IMR-90 (cell line): ENCODE data around the gene PRLR. TPM values are rescaled to one million over a fixed set of nuclear protein-coding genes. Genes with fewer than 3 reads are reported as not detected.

ENCODE experiments used
- ATAC-seq: fragments of 200-7000 bp; cut with Tn5 transposase; 2 replicates; pipeline ENCODE4 v1.9.1; 2020; ENCODE audit warnings: low read depth, mild to moderate bottlenecking, moderate library complexity
- BruUV-seq: library from RNA; stranded (reverse); fragments of 400-500 nt; replicated peaks from 2 replicates; lab custom pipeline; 2021; lab: Mats Ljungman, UMichigan
- CTCF ChIA-PET: fragments of 300-600 bp; formaldehyde crosslinking; extraction: SDS; loops from one replicate; lab custom pipeline; 2021; ENCODE audit warnings: antibody characterized with exemption; lab: Yijun Ruan, JAX
- POLR2A ChIA-PET: fragments of 300-600 bp; sonication (Branson Sonifier 250); formaldehyde crosslinking; loops from one replicate; lab custom pipeline; 2022; ENCODE audit warnings: antibody characterized with exemption; ENCODE audit not compliant: unreplicated experiment; lab: Charles Lee
- DNase-seq: peaks from one replicate; pipeline ENCODE4 v3.0.0; 2013
- H2AFZ ChIP-seq: replicated peaks from 2 replicates; pipeline ENCODE3; 2013; ENCODE audit warnings: low read length, mild to moderate bottlenecking; ENCODE audit not compliant: poor library complexity
- H2AK5ac ChIP-seq: 2 replicates; pipeline ENCODE4 v1.6.1; 2013; ENCODE audit warnings: low read depth, low read length, inconsistent platforms
- H2AK9ac ChIP-seq: replicated peaks from 2 replicates; pipeline ENCODE3; 2013; ENCODE audit warnings: mild to moderate bottlenecking, low read depth, low read length, moderate library complexity; ENCODE audit not compliant: poor library complexity
- H2BK120ac ChIP-seq: 2 replicates; pipeline ENCODE4 v1.6.1; 2013; ENCODE audit warnings: low read depth, low read length, inconsistent platforms
- H2BK15ac ChIP-seq: 3 replicates; pipeline ENCODE4 v1.6.1; 2013; ENCODE audit warnings: low read depth, low read length, inconsistent platforms
- H2BK20ac ChIP-seq: 2 replicates; pipeline ENCODE4 v1.6.1; 2013; ENCODE audit warnings: low read depth, mild to moderate bottlenecking, inconsistent platforms, low read length, moderate library complexity
- H2BK5ac ChIP-seq: 2 replicates; pipeline ENCODE4 v1.6.1; 2013; ENCODE audit warnings: mild to moderate bottlenecking, low read depth, low read length, inconsistent platforms; ENCODE audit not compliant: poor library complexity, severe bottlenecking
- H3K14ac ChIP-seq: replicated peaks from 2 replicates; pipeline ENCODE4 v1.6.1; 2013; ENCODE audit warnings: low read depth, low read length, inconsistent platforms
- H3K18ac ChIP-seq: 2 replicates; pipeline ENCODE4 v1.6.1; 2013; ENCODE audit warnings: low read depth, low read length, control low read depth
- H3K23ac ChIP-seq: 2 replicates; pipeline ENCODE4 v1.6.1; 2013; ENCODE audit warnings: low read depth, low read length, inconsistent platforms
- H3K27ac ChIP-seq: 2 replicates; pipeline ENCODE4 v1.5.1; 2013; ENCODE audit warnings: mild to moderate bottlenecking, control low read depth, low read length; ENCODE audit not compliant: insufficient read depth
- H3K27me3 ChIP-seq: 2 replicates; pipeline ENCODE4 v1.6.1; 2013; ENCODE audit warnings: low read length; ENCODE audit not compliant: control insufficient read depth, insufficient read depth
- H3K36me3 ChIP-seq: 2 replicates; pipeline ENCODE4 v1.6.1; 2013; ENCODE audit warnings: low read length, mixed read lengths; ENCODE audit not compliant: control insufficient read depth, insufficient read depth
- H3K4ac ChIP-seq: 2 replicates; pipeline ENCODE4 v1.6.1; 2013; ENCODE audit warnings: low read depth, low read length, inconsistent platforms
- H3K4me1 ChIP-seq: 2 replicates; pipeline ENCODE4 v1.6.1; 2013; ENCODE audit warnings: low read length, mixed read lengths; ENCODE audit not compliant: control insufficient read depth, insufficient read depth
- H3K4me2 ChIP-seq: 2 replicates; pipeline ENCODE4 v1.6.1; 2013; ENCODE audit warnings: low read depth, mild to moderate bottlenecking, control low read depth, low read length, moderate library complexity
- H3K4me3 ChIP-seq: 2 replicates; pipeline ENCODE4 v1.5.1; 2013; ENCODE audit warnings: low read depth, mild to moderate bottlenecking, control low read depth, low read length, moderate library complexity; ENCODE audit not compliant: insufficient read depth
- H3K56ac ChIP-seq: 2 replicates; pipeline ENCODE4 v1.6.1; 2013; ENCODE audit warnings: low read length, inconsistent platforms; ENCODE audit not compliant: insufficient read depth; ENCODE audit errors: extremely low read depth
- H3K79me1 ChIP-seq, 2 experiments: 2 replicates each; pipeline ENCODE4 v1.6.1; 2013; ENCODE audit warnings: low read length in 2 of 2, inconsistent platforms in 1 of 2, low read depth in 1 of 2
- H3K9ac ChIP-seq: 2 replicates; pipeline ENCODE4 v1.6.1; 2013; ENCODE audit warnings: low read depth, low read length, control low read depth
- H3K9me1 ChIP-seq: 2 replicates; pipeline ENCODE4 v1.6.1; 2013; ENCODE audit warnings: low read length, inconsistent platforms; ENCODE audit not compliant: insufficient read depth
- H3K9me3 ChIP-seq: 2 replicates; pipeline ENCODE4 v1.6.1; 2013; ENCODE audit warnings: low read length; ENCODE audit not compliant: control insufficient read depth, insufficient read depth
- H4K20me1 ChIP-seq: 2 replicates; pipeline ENCODE4 v1.6.1; 2013; ENCODE audit warnings: low read length, inconsistent platforms; ENCODE audit not compliant: insufficient read depth
- H4K5ac ChIP-seq: 2 replicates; pipeline ENCODE4 v1.6.1; 2013; ENCODE audit warnings: mild to moderate bottlenecking, low read depth, low read length, control low read depth
- H4K8ac ChIP-seq, 2 experiments: 2 replicates each; pipeline ENCODE4 v1.6.1; 2013; ENCODE audit warnings: low read depth in 2 of 2, low read length in 2 of 2, control low read depth in 1 of 2, inconsistent platforms in 1 of 2
- H4K91ac ChIP-seq: 2 replicates; pipeline ENCODE4 v1.6.1; 2013; ENCODE audit warnings: low read depth, low read length, inconsistent platforms; ENCODE audit not compliant: insufficient read depth
- BHLHE40 ChIP-seq: fragments of 150-350 bp; IDR thresholded peaks from 2 replicates; pipeline ENCODE4 v1.6.1; 2016; ENCODE audit warnings: mild to moderate bottlenecking, low read depth, low read length
- CHD1 ChIP-seq: IDR thresholded peaks from 2 replicates; pipeline ENCODE4 v1.6.1; 2012; ENCODE audit warnings: low read depth, low read length, improper control_type of control experiment
- CTCF ChIP-seq: conservative IDR thresholded peaks from 2 replicates; pipeline ENCODE4 v1.5.1; 2012; ENCODE audit warnings: mild to moderate bottlenecking, low read depth, low read length, improper control_type of control experiment
- ELK1 ChIP-seq: fragments of 150-350 bp; IDR thresholded peaks from 2 replicates; pipeline ENCODE4 v1.6.1; 2016; ENCODE audit warnings: low read depth, mild to moderate bottlenecking, low read length, moderate library complexity, borderline replicate concordance
- FOS ChIP-seq: fragments of 150-350 bp; IDR thresholded peaks from 2 replicates; pipeline ENCODE4 v1.6.1; 2016; ENCODE audit warnings: low read depth, low read length
- MAFK ChIP-seq: IDR thresholded peaks from 2 replicates; pipeline ENCODE4 v1.6.1; 2012; ENCODE audit warnings: low read depth, low read length, improper control_type of control experiment
- MAZ ChIP-seq: IDR thresholded peaks from 2 replicates; pipeline ENCODE4 v1.6.1; 2012; ENCODE audit warnings: low read depth, mild to moderate bottlenecking, low read length, improper control_type of control experiment, moderate library complexity, borderline replicate concordance
- MXI1 ChIP-seq: IDR thresholded peaks from 2 replicates; pipeline ENCODE4 v1.6.1; 2012; ENCODE audit warnings: low read depth, mild to moderate bottlenecking, low read length, moderate library complexity, borderline replicate concordance
- NFE2L2 ChIP-seq: fragments of 150-350 bp; IDR thresholded peaks from 2 replicates; pipeline ENCODE4 v1.6.1; 2016; ENCODE audit warnings: low read depth, mild to moderate bottlenecking, low read length
- POLR2A ChIP-seq: IDR thresholded peaks from 2 replicates; pipeline ENCODE4 v1.6.1; 2012; ENCODE audit warnings: mild to moderate bottlenecking, low read depth, low read length
- RAD21 ChIP-seq: IDR thresholded peaks from 2 replicates; pipeline ENCODE4 v1.6.1; 2012; ENCODE audit warnings: low read length, improper control_type of control experiment
- RCOR1 ChIP-seq: IDR thresholded peaks from 2 replicates; pipeline ENCODE4 v1.6.1; 2012; ENCODE audit warnings: mild to moderate bottlenecking, low read length, improper control_type of control experiment; ENCODE audit not compliant: insufficient replicate concordance
- SMC3 ChIP-seq: fragments of 150-350 bp; IDR thresholded peaks from 2 replicates; pipeline ENCODE4 v1.6.1; 2016; ENCODE audit warnings: low read depth, mild to moderate bottlenecking, antibody characterized with exemption, low read length, moderate library complexity
- USF2 ChIP-seq: fragments of 150-350 bp; IDR thresholded peaks from 2 replicates; pipeline ENCODE4 v1.6.1; 2017; ENCODE audit warnings: mild to moderate bottlenecking, antibody characterized with exemption, low read length, low read depth
- WGBS, 2 experiments: methylation state at CpG; one replicate each; pipeline versions ENCODE4 v1.1.5 to v1.1.7; 2013; ENCODE audit warnings: missing lambda C conversion rate in 2 of 2; ENCODE audit not compliant: insufficient read length in 1 of 2; ENCODE audit errors: extremely low coverage in 2 of 2; 5-methylcytosine and 5-hydroxymethylcytosine counted together
- dilution Hi-C: fragments of 300-500 bp; cut with HindIII; formaldehyde crosslinking; loops from one replicate; pipeline ENCODE4 v1.14.3; 2018; ENCODE audit warnings: low sequenced_read_pairs; ENCODE audit not compliant: unreplicated experiment
- in situ Hi-C: fragments of 300-500 bp; cut with MboI; formaldehyde crosslinking; loops from 3 replicates; pipeline ENCODE4 v1.14.3; 2019; ENCODE audit warnings: low sequenced_read_pairs, inconsistent platforms, mixed read lengths
- intact Hi-C: fragments of 100-400 bp; cut with micrococcal nuclease; formaldehyde crosslinking; loops from 2 replicates; pipeline ENCODE4 v1.10.0; 2022
- polyA plus RNA-seq, 3 experiments: library from polyadenylated mRNA; depleted of rRNA; stranded (reverse); fragments of >200 nt; gene quantifications; 2 replicates each; pipeline ENCODE4 v1.2.3, GENCODE V29; 2012; ENCODE audit warnings: low replicate concordance in 1 of 3
- total RNA-seq: library from RNA; depleted of rRNA; stranded (reverse); fragments of >200 nt; gene quantifications from 2 replicates; pipeline ENCODE4 v1.2.3, GENCODE V29; 2012

Gene PRLR
- total and polyA plus RNA-seq, 2 of the 4 experiments (the other 2 are of a cell fraction), result 0.24 to 0.54 TPM

GRCh38 chr5:35103637-35104299 lies 126.5 kb downstream of the PRLR start:
- Histone ChIP-seq H3K27me3 (peaks cover 6% of the 10 kb centered on the region), H3K9ac (no peak overlapping the region), H3K4me1 (no peaks in the 10 kb centered on the region), H3K79me1 (no peaks in the 10 kb centered on the region), H2BK5ac (no peak overlapping the region), H3K56ac (no peak overlapping the region), H2AFZ (no peak overlapping the region), H2BK15ac (no peak overlapping the region), H3K4me3 (no peak overlapping the region), H4K91ac (no peak overlapping the region), H2AK5ac (no peak overlapping the region), H3K9me1 (no peaks in the 10 kb centered on the region), H3K14ac (no peak overlapping the region), H2BK20ac (no peak overlapping the region), H3K18ac (no peak overlapping the region), H4K20me1 (no peaks in the 10 kb centered on the region), H2AK9ac (no peak overlapping the region), H2BK120ac (no peak overlapping the region), H3K4ac (no peak overlapping the region), H3K4me2 (no peak overlapping the region), H3K23ac (no peak overlapping the region), H4K8ac (no peak overlapping the region), H4K5ac (no peak overlapping the region), H3K27ac (no peak overlapping the region), H3K9me3 (no peaks in the 10 kb centered on the region), H3K36me3 (no peaks in the 10 kb centered on the region)
- dilution Hi-C loops, result no loop called here
- ATAC-seq (no peak), DNase-seq (no peak)
- WGBS, 2 experiments, result 80% methylated on average over 1 of the region's 5 CpGs; no CpG with 5 or more reads in 1 of the 2 experiments
- intact Hi-C loops, result no loop called here
- ChIA-PET CTCF (no interaction called here), POLR2A (no interaction called here)
- TF ChIP-seq SMC3 (no peak), MAFK (no peak), FOS (no peak), MAZ (no peak), USF2 (no peak), ELK1 (no peak), BHLHE40 (no peak), POLR2A (no peak), CHD1 (no peak), RCOR1 (no peak), RAD21 (no peak), CTCF (no peak), MXI1 (no peak), NFE2L2 (no peak)
- no TSS peak for BruUV-seq
- in situ Hi-C loops, result no loop called here
